Glomerular endothelial cell (primary cell): Measurements from ENCODE around the gene CHN1. TPM values are rescaled to one million over a fixed set of nuclear protein-coding genes. Genes with fewer than 3 reads are reported as not detected.

Experiments used
- DNase-seq: peaks from one replicate; pipeline ENCODE4 v3.0.0-alpha.2; 2011; ENCODE audit warnings: low read depth, low spot score; ENCODE audit errors: extremely low read depth
- total RNA-seq: library from RNA; depleted of rRNA; stranded (reverse); fragments of >200 nt; gene quantifications from 2 replicates; pipeline ENCODE4 v1.2.3, GENCODE V29; 2015

The CHN1 gene
- total RNA-seq, 1 donor from 2014 or later = 25.1 TPM

- DNase-seq = no peak
These were observed 171.4 kb downstream of the CHN1 start for GRCh38 chr2:174833737-174834136.

- DNase-seq = no peak
These were observed 174.6 kb downstream of the CHN1 start for GRCh38 chr2:174830561-174830960.

GRCh38 chr2:174829550-174829949 lies 175.6 kb downstream of the CHN1 start:
- no peak for DNase-seq

- DNase-seq = peak; percentile 39
These were observed 177.5 kb downstream of the CHN1 start for GRCh38 chr2:174827371-174828369.

GRCh38 chr2:174826051-174826450 lies 179.1 kb downstream of the CHN1 start:
- DNase-seq = no peak

GRCh38 chr2:174824068-174824467 lies 181.1 kb downstream of the CHN1 start:
- no peak for DNase-seq

GRCh38 chr2:174821628-174822027 lies 183.6 kb downstream of the CHN1 start:
- DNase-seq = no peak

GRCh38 chr2:174820361-174820760 lies 184.8 kb downstream of the CHN1 start:
- no peak for DNase-seq

GRCh38 chr2:174815526-174815925 lies 189.7 kb downstream of the CHN1 start:
- DNase-seq = no peak

GRCh38 chr2:174812037-174812436 lies 193.1 kb downstream of the CHN1 start:
- DNase-seq = no peak

- DNase-seq = no peak
These were observed 197.2 kb downstream of the CHN1 start for GRCh38 chr2:174807931-174808330.

- DNase-seq = no peak
These were observed 199.4 kb downstream of the CHN1 start for GRCh38 chr2:174805803-174806202.

GRCh38 chr2:174802459-174802858 lies 202.7 kb downstream of the CHN1 start:
- no peak for DNase-seq

- DNase-seq = no peak
These were observed 204.6 kb downstream of the CHN1 start for GRCh38 chr2:174800436-174801205.

GRCh38 chr2:174798801-174799200 lies 206.4 kb downstream of the CHN1 start:
- DNase-seq = no peak

GRCh38 chr2:174797781-174798276 lies 207.4 kb downstream of the CHN1 start:
- DNase-seq = no peak

GRCh38 chr2:174796319-174796771 lies 208.8 kb downstream of the CHN1 start:
- no peak for DNase-seq

- DNase-seq = no peak
These were observed 210.3 kb downstream of the CHN1 start for GRCh38 chr2:174794851-174795374.

GRCh38 chr2:174792309-174793025 lies 212.7 kb downstream of the CHN1 start:
- DNase-seq = no peak

GRCh38 chr2:174791746-174792280 lies 213.4 kb downstream of the CHN1 start:
- no peak for DNase-seq
